Astrocyte of the cerebellum (primary cell): ENCODE data around the gene B3GAT1.

Experiments used
- DNase-seq: peaks from one replicate; pipeline ENCODE4 v3.0.0-alpha.2; 2011; ENCODE audit warnings: low read depth
- H3K4me3 ChIP-seq: 2 replicates; pipeline ENCODE4 v1.5.1; 2011; ENCODE audit warnings: mild to moderate bottlenecking, low read depth, low read length, moderate library complexity
- in situ Hi-C: cut with HindIII; loops from 2 replicates; pipeline ENCODE4 v1.10.0; 2017; ENCODE audit warnings: low sequenced_read_pairs
- TF ChIP-seq, protein P1 (sequence below): IDR thresholded peaks from 2 replicates; pipeline ENCODE4 v1.5.1; 2012; ENCODE audit warnings: low read length, low read depth, moderate library complexity, mild to moderate bottlenecking; ENCODE audit errors: missing control alignments

The B3GAT1 gene

DNA sequence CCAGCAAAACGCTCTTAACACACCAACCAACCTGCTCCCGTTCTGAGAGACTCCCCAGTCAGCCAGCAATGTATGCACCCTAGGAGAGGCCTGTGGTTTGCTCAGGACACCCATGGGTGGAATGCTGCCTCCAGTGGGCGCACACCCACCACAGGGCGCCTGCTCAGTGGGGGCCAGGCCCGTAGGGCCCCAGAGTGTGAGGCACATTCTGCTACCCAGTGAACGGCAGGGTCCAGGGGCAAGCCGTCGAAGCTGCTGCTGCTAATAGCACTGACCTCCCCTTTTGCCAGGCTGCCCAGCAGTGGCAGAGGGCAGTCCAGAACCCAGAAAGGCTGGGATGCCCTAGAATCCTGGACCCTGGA is 12.8 kb downstream of the B3GAT1 start:
- TF ChIP-seq, protein P1, sequence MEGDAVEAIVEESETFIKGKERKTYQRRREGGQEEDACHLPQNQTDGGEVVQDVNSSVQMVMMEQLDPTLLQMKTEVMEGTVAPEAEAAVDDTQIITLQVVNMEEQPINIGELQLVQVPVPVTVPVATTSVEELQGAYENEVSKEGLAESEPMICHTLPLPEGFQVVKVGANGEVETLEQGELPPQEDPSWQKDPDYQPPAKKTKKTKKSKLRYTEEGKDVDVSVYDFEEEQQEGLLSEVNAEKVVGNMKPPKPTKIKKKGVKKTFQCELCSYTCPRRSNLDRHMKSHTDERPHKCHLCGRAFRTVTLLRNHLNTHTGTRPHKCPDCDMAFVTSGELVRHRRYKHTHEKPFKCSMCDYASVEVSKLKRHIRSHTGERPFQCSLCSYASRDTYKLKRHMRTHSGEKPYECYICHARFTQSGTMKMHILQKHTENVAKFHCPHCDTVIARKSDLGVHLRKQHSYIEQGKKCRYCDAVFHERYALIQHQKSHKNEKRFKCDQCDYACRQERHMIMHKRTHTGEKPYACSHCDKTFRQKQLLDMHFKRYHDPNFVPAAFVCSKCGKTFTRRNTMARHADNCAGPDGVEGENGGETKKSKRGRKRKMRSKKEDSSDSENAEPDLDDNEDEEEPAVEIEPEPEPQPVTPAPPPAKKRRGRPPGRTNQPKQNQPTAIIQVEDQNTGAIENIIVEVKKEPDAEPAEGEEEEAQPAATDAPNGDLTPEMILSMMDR, result no peak
- in situ Hi-C loops, result no loop called here
- no peak for DNase-seq
- no peak overlapping the region for H3K4me3 ChIP-seq

DNA sequence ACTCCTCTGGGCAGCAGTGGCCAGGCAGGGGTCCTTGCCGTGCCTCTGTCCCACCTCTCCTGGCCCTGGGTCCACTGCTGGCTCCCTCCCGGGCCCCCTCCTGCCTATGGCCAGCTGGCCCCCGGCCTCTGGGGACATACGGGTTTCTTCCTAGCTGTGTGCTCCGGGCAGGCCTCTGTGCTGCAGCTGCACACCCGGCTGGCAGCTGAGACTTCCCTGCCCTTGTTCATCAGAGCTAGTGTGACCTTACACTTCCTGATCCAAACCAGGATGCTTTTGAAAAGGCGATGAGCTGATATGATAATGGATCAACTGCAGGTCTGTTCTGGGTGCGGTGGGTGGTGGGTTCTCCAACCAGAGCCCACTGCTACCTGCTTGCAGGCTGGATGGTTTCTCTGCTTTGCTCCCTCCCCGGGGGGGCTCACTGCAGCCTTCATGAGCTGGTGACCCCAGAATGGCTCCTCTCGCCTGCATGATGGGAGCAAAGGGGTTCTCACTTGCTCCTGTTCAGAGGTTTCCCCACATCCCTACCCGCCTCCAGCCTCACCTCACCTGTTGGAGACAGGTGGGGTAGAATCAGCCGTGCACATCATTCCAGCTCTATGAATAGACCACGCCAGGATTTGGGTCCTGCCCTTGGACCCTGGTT is 13.3 kb downstream of the B3GAT1 start:
- DNase-seq, result no peak
- in situ Hi-C loops, result no loop called here
- no peak overlapping the region for H3K4me3 ChIP-seq
- TF ChIP-seq, protein P1, result no peak

DNA sequence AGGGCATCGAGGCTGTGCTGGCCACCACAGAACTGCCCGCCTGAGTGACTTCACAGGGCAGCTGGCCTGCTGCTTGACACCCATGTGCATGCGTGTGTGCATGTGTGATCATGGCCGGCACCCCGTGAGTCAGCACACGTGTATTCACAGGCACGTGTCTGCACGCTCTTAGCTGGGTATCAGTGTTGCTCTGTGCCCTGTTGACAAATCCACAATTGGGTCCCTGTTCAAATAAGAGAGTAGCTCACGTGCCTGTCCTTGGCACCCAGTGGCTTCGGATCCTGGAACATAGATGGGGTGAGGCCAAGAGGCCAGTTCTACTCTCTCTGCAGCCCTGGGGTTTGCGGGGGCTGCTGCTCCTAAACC is 14.0 kb downstream of the B3GAT1 start:
- TF ChIP-seq, protein P1, result no peak
- DNase-seq, result no peak
- in situ Hi-C loops, result no loop called here
- no peak overlapping the region for H3K4me3 ChIP-seq

DNA sequence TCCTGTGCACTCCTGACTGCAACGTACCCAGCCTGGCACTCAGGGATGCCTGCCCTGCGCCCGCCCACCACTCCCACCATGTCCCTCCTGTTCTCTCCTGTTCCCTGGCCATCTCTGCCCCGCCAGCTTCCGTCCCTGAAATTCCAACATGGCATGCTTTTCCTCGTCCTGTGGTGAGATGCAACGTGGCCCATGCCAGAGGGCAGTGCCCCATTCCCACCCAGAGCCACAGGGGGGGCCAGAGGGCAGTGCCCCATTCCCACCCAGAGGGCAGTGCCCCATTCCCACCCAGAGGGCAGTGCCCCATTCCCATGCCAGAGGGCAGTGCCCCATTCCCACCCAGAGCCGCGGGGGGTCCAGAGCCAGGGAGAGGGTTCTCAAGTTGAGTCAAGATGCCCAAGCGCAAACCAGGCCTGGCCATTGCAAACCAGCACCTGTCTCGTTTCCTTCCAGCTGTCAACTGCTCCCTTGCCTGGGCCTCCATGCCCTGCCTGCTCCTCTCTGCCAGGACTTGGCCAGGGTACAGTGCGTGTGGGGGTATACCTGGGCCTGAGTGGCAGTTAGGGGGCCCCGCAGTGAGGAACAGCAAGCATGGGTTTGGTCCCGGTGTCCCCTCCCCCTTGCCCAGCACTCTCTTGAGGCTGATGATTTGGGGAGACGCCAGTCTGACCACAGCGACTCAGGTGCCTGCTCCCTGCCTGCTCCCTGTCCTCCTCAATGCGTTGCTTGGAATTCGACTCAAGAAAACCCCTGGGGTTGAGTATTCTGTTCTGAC is 14.6 kb downstream of the B3GAT1 start:
- DNase-seq, result no peak
- TF ChIP-seq, protein P1, result no peak
- in situ Hi-C loops, result no loop called here
- no peak overlapping the region for H3K4me3 ChIP-seq

DNA sequence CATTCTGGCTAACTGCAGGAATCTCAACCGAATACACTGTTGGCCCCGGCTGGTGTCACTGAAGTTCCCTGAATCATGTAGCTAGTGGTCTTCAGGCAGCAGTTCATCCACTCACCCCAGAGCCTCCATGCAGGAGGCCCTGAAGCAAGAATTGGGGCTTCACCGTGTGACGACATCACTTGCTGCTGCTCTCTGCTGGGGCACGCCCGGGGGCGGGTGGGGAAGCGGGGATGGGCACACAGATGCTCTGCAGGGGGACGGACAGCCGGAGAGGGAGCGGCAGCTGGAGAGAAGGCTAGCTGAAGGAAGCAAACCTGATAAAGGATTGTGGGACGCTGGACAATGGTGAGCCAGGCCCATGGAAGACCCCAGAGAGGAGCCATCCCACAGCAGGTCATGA is 17.0 kb downstream of the B3GAT1 start:
- in situ Hi-C loops, result no loop called here
- H3K4me3 ChIP-seq, result no peak overlapping the region
- TF ChIP-seq, protein P1, result no peak
- no peak for DNase-seq

DNA sequence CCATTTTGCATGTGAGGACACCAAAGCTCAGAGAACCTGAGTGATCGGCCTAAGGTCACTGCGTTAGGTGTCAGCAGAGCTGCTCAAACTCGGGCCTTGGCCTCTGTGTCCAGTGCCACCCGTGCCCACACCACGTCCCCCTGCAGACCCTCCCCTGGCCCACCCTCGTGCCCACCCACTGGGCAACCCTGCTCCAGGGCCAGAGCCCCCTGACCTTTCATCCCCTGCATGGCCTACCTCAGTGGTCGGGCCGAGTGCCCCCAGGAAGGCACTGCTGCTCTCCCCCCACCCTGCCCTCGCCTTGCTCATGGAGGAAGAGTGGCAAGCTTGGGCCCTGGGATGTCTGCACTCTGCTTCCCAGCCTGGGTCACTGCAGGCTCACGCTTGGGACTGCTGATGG is 17.7 kb downstream of the B3GAT1 start:
- no peak overlapping the region for H3K4me3 ChIP-seq
- TF ChIP-seq, protein P1, result no peak
- in situ Hi-C loops, result no loop called here
- DNase-seq, result no peak
